Nucleus accumbens (tissue), 56 donors: ENCODE data around the gene ESD.
"Not testable (repeated sequence)": the region's sequence is repeated elsewhere in the genome, so short reads cannot be mapped to it uniquely, and the experiment has no call there.

Experiments
- DNase-seq, 56 donors: peaks; one replicate each; lab custom pipeline; 2025; lab: John Stamatoyannopoulos, UW

Gene ESD

GRCh38 chr13:46796515-46797474 is at the start of gene ESD:
ESD (minus strand) TSS chr13:46797161; CDS start chr13:46791413, 5,748 bp downstream.
- DNase-seq = peak; percentile 28 to 96 (median 85)

GRCh38 chr13:46846726-46847125 is 49.8 kb upstream of the ESD start:
- DNase-seq = no peak

GRCh38 chr13:46845146-46845545 is 48.2 kb upstream of the ESD start:
- no peak for DNase-seq

GRCh38 chr13:46844431-46844830 is 47.5 kb upstream of the ESD start:
- DNase-seq = no peak

- no peak for DNase-seq
Measured at GRCh38 chr13:46839399-46839798, 42.4 kb upstream of the ESD start.

GRCh38 chr13:46834657-46835056 is 37.7 kb upstream of the ESD start:
- DNase-seq = peak in 5 of 56 donors; percentile 7 to 19 (median 10)

GRCh38 chr13:46831588-46832194 is 34.7 kb upstream of the ESD start:
- peak in 15 of 56 donors; percentile 2 to 69 (median 14) for DNase-seq

GRCh38 chr13:46830405-46831005 is 33.5 kb upstream of the ESD start:
- no peak for DNase-seq

GRCh38 chr13:46822551-46822950 is 25.6 kb upstream of the ESD start:
- no peak for DNase-seq

- no peak for DNase-seq
Measured at GRCh38 chr13:46817838-46818476, 21.0 kb upstream of the ESD start.

GRCh38 chr13:46817095-46817494 is 20.1 kb upstream of the ESD start:
- no peak for DNase-seq

- DNase-seq = no peak
Measured at GRCh38 chr13:46816371-46816770, 19.4 kb upstream of the ESD start.

- no peak for DNase-seq
Measured at GRCh38 chr13:46812301-46812797, 15.4 kb upstream of the ESD start.

GRCh38 chr13:46810440-46810839 is 13.5 kb upstream of the ESD start:
- no peak for DNase-seq

GRCh38 chr13:46804921-46805320 is 8.0 kb upstream of the ESD start:
- DNase-seq = not testable (repeated sequence)

- no peak for DNase-seq
Measured at GRCh38 chr13:46804391-46804815, 7.4 kb upstream of the ESD start.

GRCh38 chr13:46803586-46803985 is 6.6 kb upstream of the ESD start:
- no peak for DNase-seq

- no peak for DNase-seq
Measured at GRCh38 chr13:46801858-46802257, 4.9 kb upstream of the ESD start.

- no peak for DNase-seq
Measured at GRCh38 chr13:46799139-46799538, 2.2 kb upstream of the ESD start.

- peak in 1 of 56 donors; percentile 30 for DNase-seq
Measured at GRCh38 chr13:46797501-46798237, 708 bp upstream of the ESD start.
